Suprapubic skin (tissue), 3 donors: ENCODE results near the gene RXRA.

ENCODE experiments used
- CTCF ChIP-seq, 2 donors: fragments of 200-600 bp in 1 of 2; fragments of 450-650 bp in 1 of 2; sonication (generic) in 1 of 2; IDR thresholded peaks; one replicate each; pipeline ENCODE4 v1.5.1; 2016 to 2019; ENCODE audit warnings: antibody characterized with exemption in 2 of 2, mild to moderate bottlenecking in 1 of 2, moderate library complexity in 1 of 2
- EP300 ChIP-seq: sonication (generic); formaldehyde crosslinking; IDR thresholded peaks from one replicate; pipeline ENCODE4 v1.6.1; 2017; ENCODE audit warnings: antibody characterized with exemption
- POLR2A ChIP-seq, 2 donors: fragments of 450-650 bp; IDR thresholded peaks; one replicate each; pipeline ENCODE4 v1.6.1; 2017; ENCODE audit warnings: antibody characterized with exemption in 2 of 2, mild to moderate bottlenecking in 2 of 2, moderate library complexity in 2 of 2

GRCh38 chr9:134444038-134444315 lies 117.7 kb downstream of the RXRA start:
- TF ChIP-seq CTCF (IDR thresholded peaks at IDR 0.05) (no peak), POLR2A (IDR thresholded peaks at IDR 0.05) (no peak), EP300 (no peak)
